Measurements from ENCODE around the gene PPP4R3A. TPM values are rescaled to one million over a fixed set of nuclear protein-coding genes. Genes with fewer than 3 reads are reported as not detected.
"Not testable (repeated sequence)": the region's sequence is repeated elsewhere in the genome, so short reads cannot be mapped to it uniquely, and the experiment has no call there.

Gene PPP4R3A
- total and polyA plus RNA-seq, 2 donors (not counting 1 experiment from before 2014, with no cell fraction given) = 40.3 to 88.0 TPM

GRCh38 chr14:91409928-91410718 is 100.0 kb downstream of the PPP4R3A start:
- TF ChIP-seq, protein P1, sequence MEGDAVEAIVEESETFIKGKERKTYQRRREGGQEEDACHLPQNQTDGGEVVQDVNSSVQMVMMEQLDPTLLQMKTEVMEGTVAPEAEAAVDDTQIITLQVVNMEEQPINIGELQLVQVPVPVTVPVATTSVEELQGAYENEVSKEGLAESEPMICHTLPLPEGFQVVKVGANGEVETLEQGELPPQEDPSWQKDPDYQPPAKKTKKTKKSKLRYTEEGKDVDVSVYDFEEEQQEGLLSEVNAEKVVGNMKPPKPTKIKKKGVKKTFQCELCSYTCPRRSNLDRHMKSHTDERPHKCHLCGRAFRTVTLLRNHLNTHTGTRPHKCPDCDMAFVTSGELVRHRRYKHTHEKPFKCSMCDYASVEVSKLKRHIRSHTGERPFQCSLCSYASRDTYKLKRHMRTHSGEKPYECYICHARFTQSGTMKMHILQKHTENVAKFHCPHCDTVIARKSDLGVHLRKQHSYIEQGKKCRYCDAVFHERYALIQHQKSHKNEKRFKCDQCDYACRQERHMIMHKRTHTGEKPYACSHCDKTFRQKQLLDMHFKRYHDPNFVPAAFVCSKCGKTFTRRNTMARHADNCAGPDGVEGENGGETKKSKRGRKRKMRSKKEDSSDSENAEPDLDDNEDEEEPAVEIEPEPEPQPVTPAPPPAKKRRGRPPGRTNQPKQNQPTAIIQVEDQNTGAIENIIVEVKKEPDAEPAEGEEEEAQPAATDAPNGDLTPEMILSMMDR (conservative IDR thresholded peaks at IDR 0.05 in 1 of 2, IDR thresholded peaks at IDR 0.05 in 1 of 2; ENCODE audit: low read depth in 1 of 2, low read length in 2 of 2) = no peak
- no peak for TF ChIP-seq EZH2 (IDR thresholded peaks at IDR 0.05; ENCODE audit: low read length, missing control alignments)
- no peaks in the 10 kb centered on the region for H3K36me3 ChIP-seq (ENCODE audit: control insufficient read depth, insufficient read depth, low read length)
- no peak for DNase-seq (ENCODE audit: low read depth in 2 of 2)
- H3K4me3 ChIP-seq (replicated peaks in 1 of 4; ENCODE audit: control extremely low read depth in 1 of 4, insufficient read depth in 1 of 4, low read depth in 3 of 4, low read length in 4 of 4) = no peak overlapping the region
- no peaks in the 10 kb centered on the region for H4K20me1 ChIP-seq (ENCODE audit: control insufficient read depth, extremely low read depth, insufficient read depth, low read length)
- H3K79me2 ChIP-seq (ENCODE audit: control insufficient read depth, insufficient read depth, low read length) = no peaks in the 10 kb centered on the region
- no peak overlapping the region for H3K9ac ChIP-seq (ENCODE audit: insufficient read depth, low read length)
- H3K4me1 ChIP-seq (ENCODE audit: control insufficient read depth, extremely low read depth, insufficient read depth, low read length) = no peaks in the 10 kb centered on the region
- H3K27ac ChIP-seq (ENCODE audit: insufficient read depth, low read length) = no peak overlapping the region
- H2AFZ ChIP-seq (ENCODE audit: low read length) = no peak overlapping the region
- H3K9me3 ChIP-seq (ENCODE audit: control insufficient read depth, insufficient read depth, low read depth, low read length) = no peaks in the 10 kb centered on the region
- no peak overlapping the region for H3K4me2 ChIP-seq (ENCODE audit: extremely low read depth, insufficient read depth, low read length)
- H3K27me3 ChIP-seq (ENCODE audit: control insufficient read depth, insufficient read depth, low read length) = no peaks in the 10 kb centered on the region

DNA sequence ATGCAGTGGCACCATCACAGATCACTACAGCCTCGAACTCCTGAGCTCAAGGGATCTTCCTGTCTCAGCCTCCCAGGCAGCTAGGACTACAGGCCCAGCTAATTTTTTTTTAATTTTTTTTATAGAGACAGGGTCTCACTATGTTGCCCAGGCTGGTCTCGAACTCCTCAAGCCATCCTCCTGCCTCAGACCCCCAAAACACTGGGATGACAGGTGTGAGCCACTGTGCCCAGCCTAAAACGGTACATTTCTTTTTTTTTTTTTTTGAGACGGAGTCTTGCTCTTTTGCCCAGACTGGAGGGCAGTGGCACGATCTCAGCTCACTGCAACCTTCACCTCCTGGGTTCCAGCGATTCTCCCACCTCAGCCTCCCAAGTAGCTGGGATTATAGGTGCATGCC is 100.9 kb downstream of the PPP4R3A start:
- not testable (repeated sequence) for H4K20me1 ChIP-seq (ENCODE audit: control insufficient read depth, extremely low read depth, insufficient read depth, low read length); H3K4me1 ChIP-seq (ENCODE audit: control insufficient read depth, extremely low read depth, insufficient read depth, low read length); DNase-seq (ENCODE audit: low read depth in 2 of 2); H3K4me2 ChIP-seq (ENCODE audit: extremely low read depth, insufficient read depth, low read length); H3K36me3 ChIP-seq (ENCODE audit: control insufficient read depth, insufficient read depth, low read length); H3K9me3 ChIP-seq (ENCODE audit: control insufficient read depth, insufficient read depth, low read depth, low read length); H3K27me3 ChIP-seq (ENCODE audit: control insufficient read depth, insufficient read depth, low read length); H3K9ac ChIP-seq (ENCODE audit: insufficient read depth, low read length); H2AFZ ChIP-seq (ENCODE audit: low read length); H3K79me2 ChIP-seq (ENCODE audit: control insufficient read depth, insufficient read depth, low read length); H3K4me3 ChIP-seq (replicated peaks in 1 of 4; ENCODE audit: control extremely low read depth in 1 of 4, insufficient read depth in 1 of 4, low read depth in 3 of 4, low read length in 4 of 4); H3K27ac ChIP-seq (ENCODE audit: insufficient read depth, low read length)

Other genes starting within 250 kb of the PPP4R3A start
- 0.17 and 0.51 TPM in 2 replicates for gene CCDC88C, start 92.5 kb downstream of the PPP4R3A start, total RNA-seq
- gene CCDC88C, start 92.5 kb downstream of the PPP4R3A start, polyA plus RNA-seq = 0.02 and 0.12 TPM in 2 replicates
- under 0.01 TPM in 1 of 2 replicates, not detected in the other for gene CATSPERB, start 221.8 kb upstream of the PPP4R3A start, total RNA-seq
- gene CATSPERB, start 221.8 kb upstream of the PPP4R3A start, polyA plus RNA-seq = not detected in 2 replicates